ENCODE data around the gene TAX1BP1. TPM values are rescaled to one million over a fixed set of nuclear protein-coding genes. Genes with fewer than 3 reads are reported as not detected.
A peak's percentile ranks its signal among the peaks of the same experiment; 100 is the strongest.

Gene TAX1BP1
- polyA plus RNA-seq: 96.7 and 115 TPM in 2 replicates
- 127 and 159 TPM in 2 replicates for polyA minus RNA-seq

- H3K9ac ChIP-seq (ENCODE audit: low read length): peak within 1 kb of the TSS; percentile 93
- H3K27ac ChIP-seq (ENCODE audit: low read length): peak within 1 kb of the TSS; percentile 90
- H3K27me3 ChIP-seq (ENCODE audit: insufficient read depth, low read depth, low read length): no peaks in the 10 kb centered on the region
- H3K9me2 ChIP-seq (ENCODE audit: insufficient read depth, low read length): no peaks in the 10 kb centered on the region
- H3K79me2 ChIP-seq (replicated peaks; ENCODE audit: insufficient read depth, low read length): peaks cover 24% of the 10 kb centered on the region
- peak within 1 kb of the TSS; percentile 92 for H3K4me2 ChIP-seq (ENCODE audit: low read length)
- no peaks in the 10 kb centered on the region for H3K36me3 ChIP-seq (ENCODE audit: insufficient read depth, low read length)
- peak within 1 kb of the TSS; percentile 95 for H2AFZ ChIP-seq (ENCODE audit: low read depth, low read length)
- peak; percentile 39 for TF ChIP-seq TAF1 (IDR thresholded peaks at IDR 0.05; ENCODE audit: low read depth)
- TF ChIP-seq CTCF (IDR thresholded peaks at IDR 0.05; ENCODE audit: poor library complexity, severe bottlenecking): no peak
- peak; percentile 81 for TF ChIP-seq REST (IDR thresholded peaks at IDR 0.05; ENCODE audit: borderline replicate concordance)
- no peak for TF ChIP-seq RAD21 (conservative IDR thresholded peaks at IDR 0.05)
- TF ChIP-seq EP300 (conservative IDR thresholded peaks at IDR 0.05; ENCODE audit: poor library complexity, severe bottlenecking): peak; percentile 27
- TF ChIP-seq MXI1 (conservative IDR thresholded peaks at IDR 0.05; ENCODE audit: poor library complexity, severe bottlenecking): peak; percentile 50
- peak; percentile 94 for TF ChIP-seq POLR2AphosphoS5 (IDR thresholded peaks at IDR 0.05)
- TF ChIP-seq EZH2 (IDR thresholded peaks at IDR 0.05; ENCODE audit: borderline replicate concordance, insufficient read depth, low read length, poor library complexity, severe bottlenecking): no peak
- no peak for TF ChIP-seq SMC3 (conservative IDR thresholded peaks at IDR 0.05; ENCODE audit: poor library complexity)
- peak within 1 kb of the TSS; percentile 95 for H3K4me3 ChIP-seq (ENCODE audit: low read length)
- H3K9me3 ChIP-seq (ENCODE audit: low read length): no peaks in the 10 kb centered on the region
- no peaks in the 10 kb centered on the region for H4K20me1 ChIP-seq (ENCODE audit: insufficient read depth)
- H3F3A ChIP-seq (ENCODE audit: insufficient read depth, low read length, poor library complexity, severe bottlenecking): no peaks in the 10 kb centered on the region
Measured at GRCh38 chr7:27739909-27740448, at the start of gene TAX1BP1. TAX1BP1 (plus strand) TSS chr7:27740162; CDS start chr7:27748525, 8,363 bp downstream.

GRCh38 chr7:27690649-27691048 lies 49.3 kb upstream of the TAX1BP1 start:
- no peaks in the 10 kb centered on the region for H3K36me3 ChIP-seq (ENCODE audit: insufficient read depth, low read length)
- H3K4me3 ChIP-seq (ENCODE audit: low read length): no peak overlapping the region
- H3F3A ChIP-seq (ENCODE audit: insufficient read depth, low read length, poor library complexity, severe bottlenecking): no peaks in the 10 kb centered on the region
- no peak overlapping the region for H2AFZ ChIP-seq (ENCODE audit: low read depth, low read length)
- H3K4me2 ChIP-seq (ENCODE audit: low read length): no peak overlapping the region
- TF ChIP-seq SMC3 (conservative IDR thresholded peaks at IDR 0.05; ENCODE audit: poor library complexity): no peak
- TF ChIP-seq TAF1 (IDR thresholded peaks at IDR 0.05; ENCODE audit: low read depth): no peak
- no peak for TF ChIP-seq MXI1 (conservative IDR thresholded peaks at IDR 0.05; ENCODE audit: poor library complexity, severe bottlenecking)
- no peak for TF ChIP-seq REST (IDR thresholded peaks at IDR 0.05; ENCODE audit: borderline replicate concordance)
- no peak for TF ChIP-seq POLR2AphosphoS5 (IDR thresholded peaks at IDR 0.05)
- no peak for TF ChIP-seq RAD21 (conservative IDR thresholded peaks at IDR 0.05)
- TF ChIP-seq EZH2 (IDR thresholded peaks at IDR 0.05; ENCODE audit: borderline replicate concordance, insufficient read depth, low read length, poor library complexity, severe bottlenecking): no peak
- TF ChIP-seq CTCF (IDR thresholded peaks at IDR 0.05; ENCODE audit: poor library complexity, severe bottlenecking): no peak
- TF ChIP-seq EP300 (conservative IDR thresholded peaks at IDR 0.05; ENCODE audit: poor library complexity, severe bottlenecking): no peak
- no peaks in the 10 kb centered on the region for H3K9me2 ChIP-seq (ENCODE audit: insufficient read depth, low read length)
- no peak overlapping the region for H3K9ac ChIP-seq (ENCODE audit: low read length)
- H4K20me1 ChIP-seq (ENCODE audit: insufficient read depth): no peaks in the 10 kb centered on the region
- H3K27me3 ChIP-seq (ENCODE audit: insufficient read depth, low read depth, low read length): no peaks in the 10 kb centered on the region
- H3K79me2 ChIP-seq (replicated peaks; ENCODE audit: insufficient read depth, low read length): no peaks in the 10 kb centered on the region
- H3K9me3 ChIP-seq (ENCODE audit: low read length): no peaks in the 10 kb centered on the region
- no peak overlapping the region for H3K27ac ChIP-seq (ENCODE audit: low read length)
